CD8-positive, alpha-beta memory T cell (primary cell): ENCODE measurements around the gene KDF1. TPM values are rescaled to one million over a fixed set of nuclear protein-coding genes. Genes with fewer than 3 reads are reported as not detected.
"Not testable (repeated sequence)": the region's sequence is repeated elsewhere in the genome, so short reads cannot be mapped to it uniquely, and the experiment has no call there.

Experiments
- CTCF ChIA-PET: fragments of 350-600 bp; sonication (Branson Sonifier 250); formaldehyde crosslinking; loops from one replicate; lab custom pipeline; 2021; ENCODE audit warnings: antibody characterized with exemption; lab: Charles Lee
- POLR2A ChIA-PET: fragments of 350-600 bp; sonication (Branson Sonifier 250); formaldehyde crosslinking; loops from one replicate; lab custom pipeline; 2021; ENCODE audit warnings: antibody characterized with exemption; lab: Charles Lee
- DNase-seq, 5 donors: peaks; one replicate each; pipeline versions ENCODE4 v3.0.0 to v3.0.0-alpha.2; 2020 to 2022; ENCODE audit warnings: mixed read lengths in 1 of 5
- H3K27ac ChIP-seq: one replicate; pipeline ENCODE4 v1.7.0; 2013; ENCODE audit warnings: low read depth, mild to moderate bottlenecking, low read length, moderate library complexity
- H3K27me3 ChIP-seq: 2 replicates; pipeline ENCODE4 v1.7.0; 2013; ENCODE audit warnings: low read length, mild to moderate bottlenecking; ENCODE audit not compliant: insufficient read depth, poor library complexity, severe bottlenecking
- H3K36me3 ChIP-seq: 2 replicates; pipeline ENCODE4 v1.7.0; 2013; ENCODE audit warnings: mild to moderate bottlenecking, low read length, moderate library complexity; ENCODE audit not compliant: insufficient read depth
- H3K4me1 ChIP-seq: 2 replicates; pipeline ENCODE4 v1.7.0; 2013; ENCODE audit warnings: mild to moderate bottlenecking, low read length, moderate library complexity; ENCODE audit not compliant: insufficient read depth
- H3K4me3 ChIP-seq: 2 replicates; pipeline ENCODE4 v1.7.0; 2013; ENCODE audit warnings: mild to moderate bottlenecking, low read length
- H3K9me3 ChIP-seq: 2 replicates; pipeline ENCODE4 v1.7.0; 2013; ENCODE audit warnings: mild to moderate bottlenecking, low read length
- H3K27ac Mint-ChIP-seq, 8 donors: one replicate each; pipeline ENCODE4 v1.8.0; 2020 to 2021; ENCODE audit warnings: mixed read lengths in 8 of 8, mild to moderate bottlenecking in 6 of 8, inconsistent platforms in 3 of 8, moderate library complexity in 3 of 8
- H3K27me3 Mint-ChIP-seq, 2 donors: one replicate each; pipeline ENCODE4 v1.8.0; 2020 to 2021; ENCODE audit warnings: mixed read lengths in 2 of 2, mild to moderate bottlenecking in 1 of 2, moderate library complexity in 1 of 2
- H3K36me3 Mint-ChIP-seq, 3 donors: one replicate each; pipeline ENCODE4 v1.8.0; 2020 to 2021; ENCODE audit warnings: mixed read lengths in 3 of 3, inconsistent platforms in 1 of 3, mild to moderate bottlenecking in 1 of 3
- H3K4me1 Mint-ChIP-seq, 3 donors: one replicate each; pipeline ENCODE4 v1.8.0; 2020 to 2021; ENCODE audit warnings: mixed read lengths in 3 of 3, inconsistent platforms in 1 of 3, mild to moderate bottlenecking in 1 of 3
- H3K4me3 Mint-ChIP-seq, 7 donors: one replicate each; pipeline ENCODE4 v1.8.0; 2020 to 2021; ENCODE audit warnings: mixed read lengths in 7 of 7, mild to moderate bottlenecking in 6 of 7, moderate library complexity in 4 of 7, inconsistent platforms in 2 of 7
- H3K9me3 Mint-ChIP-seq, 5 donors: one replicate each; pipeline ENCODE4 v1.8.0; 2020 to 2022; ENCODE audit warnings: mixed read lengths in 5 of 5, mild to moderate bottlenecking in 3 of 5, moderate library complexity in 2 of 5, inconsistent platforms in 1 of 5
- polyA plus RNA-seq: library from polyadenylated mRNA; unstranded; fragments of 300-500 nt; fragmentation: Illumina TruSeq; gene quantifications from one replicate; pipeline ENCODE4 v1.2.3, GENCODE V29; 2021
- total RNA-seq, 2 experiments: library from RNA; stranded (reverse); gene quantifications; one replicate each; pipeline ENCODE4 v1.2.3, GENCODE V29; 2021

KDF1 gene
- total and polyA plus RNA-seq, 3 experiments from 2014 or later, result 0.24 to 4.6 (median 0.39) TPM

DNA sequence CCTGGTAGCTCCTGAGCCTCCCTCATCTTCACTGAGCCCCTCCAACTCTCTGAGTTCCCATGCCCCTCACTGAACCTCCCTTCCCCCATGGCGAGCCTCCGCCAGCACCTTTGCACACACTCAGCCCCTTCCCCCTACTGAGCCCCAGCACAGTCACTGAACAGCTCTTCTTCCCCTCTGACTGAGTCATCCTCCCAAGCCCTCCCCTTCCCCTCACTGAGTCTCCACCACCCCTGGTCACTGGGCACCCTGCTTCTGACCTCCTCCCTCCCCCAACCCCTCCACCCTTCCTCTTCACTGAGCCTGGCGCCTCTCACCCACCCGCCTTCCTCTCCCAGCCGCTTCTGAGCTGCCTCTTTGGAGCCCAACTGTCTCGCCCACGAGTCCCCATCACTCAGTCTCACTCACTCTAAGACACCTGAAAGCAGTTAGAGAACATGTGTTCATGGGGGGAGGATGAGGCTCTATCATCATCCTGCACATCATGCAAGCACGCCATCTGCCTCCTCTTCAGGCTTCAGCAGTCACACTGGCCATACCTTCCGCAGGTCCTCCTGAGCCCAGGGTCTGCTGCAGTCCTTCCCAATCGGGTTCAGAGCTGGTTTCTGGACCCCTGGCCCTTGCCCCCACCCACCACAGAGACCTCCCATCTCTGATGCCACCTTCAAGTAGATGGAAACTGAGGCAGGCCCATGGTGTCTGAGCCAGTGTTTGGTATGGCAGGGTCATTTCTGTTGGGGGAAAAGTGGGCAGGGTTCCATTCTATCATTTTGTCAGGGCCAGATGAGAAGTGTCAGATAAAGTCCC is 31.2 kb upstream of the KDF1 start:
- Histone ChIP-seq H3K4me1 (peaks cover 11% of the 10 kb centered on the region), H3K9me3 (no peaks in the 10 kb centered on the region), H3K27ac (no peak overlapping the region), H3K27me3 (peaks cover 34% of the 10 kb centered on the region), H3K4me3 (no peak overlapping the region), H3K36me3 (no peaks in the 10 kb centered on the region)
- ChIA-PET POLR2A (no interaction called here), CTCF (interaction anchor here (0.6 kb wide), 1 partner anchor 401 kb away, joined by 3 read pairs; the partner anchor contains the start of gene GPR3)
- Mint-ChIP-seq H3K9me3 (no peaks in the 10 kb centered on the region), H3K36me3 (no peaks in the 10 kb centered on the region), H3K27me3 (peaks cover 38 to 54% of the 10 kb centered on the region in 2 donors), H3K27ac (peak overlapping the region in 2 of 8 donors; percentile 35 to 77), H3K4me1 (peaks cover 6 to 18% (median 8%) of the 10 kb centered on the region in 3 donors), H3K4me3 (peak overlapping the region in 4 of 7 donors; percentile 6 to 58 (median 18))
- no peak for DNase-seq

DNA sequence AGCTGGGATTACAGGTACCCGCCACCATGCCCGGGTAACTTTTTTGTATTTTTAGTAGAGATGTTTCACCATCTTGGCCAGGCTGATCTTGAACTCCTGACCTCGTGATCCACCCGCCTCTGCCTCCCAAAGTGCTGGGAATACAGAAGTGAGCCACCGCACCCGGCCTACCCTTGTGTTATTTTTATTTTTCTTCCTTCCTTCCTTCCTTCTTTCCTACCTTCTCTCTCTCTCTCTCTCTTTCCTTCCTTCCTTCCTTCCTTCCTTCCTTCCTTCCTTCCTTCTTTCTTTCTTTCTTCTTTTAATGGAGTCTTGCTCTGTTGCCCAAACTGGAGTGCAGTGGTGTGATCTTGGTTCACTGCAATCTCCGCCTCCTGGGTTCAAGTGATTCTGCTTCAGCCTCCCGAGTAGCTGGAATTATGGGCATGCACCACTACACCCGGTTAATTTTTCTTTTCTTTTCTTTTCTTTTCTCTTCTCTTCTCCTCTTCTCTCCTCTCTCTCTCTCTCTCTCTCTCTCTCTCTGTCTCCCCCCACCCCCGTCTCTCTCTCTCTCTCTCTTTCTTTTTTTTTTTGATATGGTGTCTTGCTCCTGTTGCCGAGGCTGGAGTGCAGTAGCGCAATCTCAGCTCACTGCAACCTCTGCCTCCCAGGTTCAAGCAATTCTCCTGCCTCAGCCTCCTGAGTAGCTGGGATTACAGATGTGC is 29.3 kb upstream of the KDF1 start:
- H3K4me3 ChIP-seq, H3K36me3 ChIP-seq, H3K27ac ChIP-seq, H3K36me3 Mint-ChIP-seq, H3K4me3 Mint-ChIP-seq, H3K27ac Mint-ChIP-seq, H3K4me1 ChIP-seq, POLR2A ChIA-PET, DNase-seq, CTCF ChIA-PET, H3K9me3 Mint-ChIP-seq, H3K9me3 ChIP-seq: not testable (repeated sequence)
- Mint-ChIP-seq H3K4me1 (peaks cover 6 to 12% (median 8%) of the 10 kb centered on the region in 3 donors), H3K27me3 (peaks cover 32 to 47% of the 10 kb centered on the region in 2 donors)
- peaks cover 15% of the 10 kb centered on the region for H3K27me3 ChIP-seq

DNA sequence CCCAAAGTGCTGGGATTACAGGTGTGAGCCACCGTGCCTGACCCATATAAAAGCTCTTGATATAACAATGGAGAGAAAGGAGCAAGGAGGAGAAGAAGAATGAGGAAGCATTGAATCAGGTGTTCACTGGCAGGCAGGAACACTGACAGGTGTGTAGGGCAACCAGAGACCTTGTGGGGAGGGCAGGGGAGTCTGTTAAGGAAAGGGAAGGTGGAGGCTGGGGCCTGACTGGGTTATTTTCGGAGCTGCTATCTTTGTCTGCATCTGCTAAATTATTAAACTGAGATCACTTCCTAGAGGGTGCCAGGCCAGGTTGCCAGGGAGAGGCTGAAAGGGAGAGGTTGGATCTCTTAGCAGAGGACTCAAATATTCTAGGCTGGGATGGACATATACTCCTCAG is 26.4 kb upstream of the KDF1 start:
- POLR2A ChIA-PET, result no interaction called here
- H3K36me3 ChIP-seq, result no peaks in the 10 kb centered on the region
- CTCF ChIA-PET, result interaction anchor here (3.6 kb wide), 1 partner anchor 11 kb away, joined by 21 read pairs; no protein-coding TSS in a partner anchor

DNA sequence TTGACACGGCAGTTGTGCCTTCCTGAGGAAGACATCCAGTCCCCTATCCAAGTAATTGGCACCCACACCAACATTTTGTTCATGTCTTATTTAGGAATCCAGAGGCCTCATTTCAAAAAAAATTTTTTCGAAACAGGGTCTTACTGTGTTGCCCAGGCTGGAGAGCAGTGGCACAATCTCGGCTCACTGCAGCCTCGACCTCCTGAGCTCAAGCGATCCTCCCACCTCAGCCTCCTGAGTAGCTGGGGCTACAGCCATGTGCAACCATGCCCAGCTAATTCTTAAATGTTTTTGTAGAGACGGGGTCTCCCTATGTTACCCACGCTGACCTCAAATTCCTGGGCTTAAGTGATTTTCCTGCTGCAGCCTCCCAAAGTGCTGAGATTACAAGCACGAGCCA is 24.0 kb upstream of the KDF1 start:
- Histone ChIP-seq H3K36me3 (no peaks in the 10 kb centered on the region), H3K27me3 (peaks cover 6% of the 10 kb centered on the region), H3K9me3 (no peaks in the 10 kb centered on the region), H3K4me1 (no peaks in the 10 kb centered on the region), H3K27ac (no peak overlapping the region), H3K4me3 (no peak overlapping the region)
- H3K4me1 Mint-ChIP-seq, result no peaks in the 10 kb centered on the region
- H3K9me3 Mint-ChIP-seq, result no peaks in the 10 kb centered on the region
- ChIA-PET CTCF (no interaction called here), POLR2A (no interaction called here)
- H3K27me3 Mint-ChIP-seq, result peaks cover 8 to 41% of the 10 kb centered on the region in 2 donors
- H3K27ac Mint-ChIP-seq, result no peak overlapping the region
- peaks cover 0 to 3% (median 0%) of the 10 kb centered on the region in 3 donors for H3K36me3 Mint-ChIP-seq
- DNase-seq, result no peak
- H3K4me3 Mint-ChIP-seq, result no peak overlapping the region

More for the DNA sequence above, 26.4 kb upstream of the KDF1 start:
- no peak overlapping the region for H3K4me3 ChIP-seq
- H3K4me3 Mint-ChIP-seq, result peak overlapping the region in 1 of 7 donors; percentile 21
- no peak for DNase-seq
- peaks cover 18 to 44% of the 10 kb centered on the region in 2 donors for H3K27me3 Mint-ChIP-seq
- no peaks in the 10 kb centered on the region for H3K4me1 Mint-ChIP-seq
- peaks cover 6% of the 10 kb centered on the region for H3K27me3 ChIP-seq
- no peaks in the 10 kb centered on the region for H3K9me3 Mint-ChIP-seq
- no peaks in the 10 kb centered on the region for H3K9me3 ChIP-seq
- no peak overlapping the region for H3K27ac Mint-ChIP-seq
- no peak overlapping the region for H3K27ac ChIP-seq
- H3K4me1 ChIP-seq, result no peaks in the 10 kb centered on the region
- H3K36me3 Mint-ChIP-seq, result peaks cover 0 to under 1% (median 0%) of the 10 kb centered on the region in 3 donors

GRCh38 chr1:26983863-26984262 is 23.6 kb upstream of the KDF1 start:
- Mint-ChIP-seq H3K9me3 (no peaks in the 10 kb centered on the region), H3K4me1 (no peaks in the 10 kb centered on the region), H3K4me3 (no peak overlapping the region), H3K36me3 (peaks cover 0 to 3% (median 0%) of the 10 kb centered on the region in 3 donors), H3K27me3 (peaks cover 8 to 43% of the 10 kb centered on the region in 2 donors), H3K27ac (no peak overlapping the region)
- DNase-seq, result no peak
- Histone ChIP-seq H3K9me3 (no peaks in the 10 kb centered on the region), H3K4me3 (no peak overlapping the region), H3K27ac (no peak overlapping the region), H3K4me1 (no peaks in the 10 kb centered on the region), H3K27me3 (peaks cover 8% of the 10 kb centered on the region), H3K36me3 (no peaks in the 10 kb centered on the region)
- ChIA-PET POLR2A (no interaction called here), CTCF (no interaction called here)

DNA sequence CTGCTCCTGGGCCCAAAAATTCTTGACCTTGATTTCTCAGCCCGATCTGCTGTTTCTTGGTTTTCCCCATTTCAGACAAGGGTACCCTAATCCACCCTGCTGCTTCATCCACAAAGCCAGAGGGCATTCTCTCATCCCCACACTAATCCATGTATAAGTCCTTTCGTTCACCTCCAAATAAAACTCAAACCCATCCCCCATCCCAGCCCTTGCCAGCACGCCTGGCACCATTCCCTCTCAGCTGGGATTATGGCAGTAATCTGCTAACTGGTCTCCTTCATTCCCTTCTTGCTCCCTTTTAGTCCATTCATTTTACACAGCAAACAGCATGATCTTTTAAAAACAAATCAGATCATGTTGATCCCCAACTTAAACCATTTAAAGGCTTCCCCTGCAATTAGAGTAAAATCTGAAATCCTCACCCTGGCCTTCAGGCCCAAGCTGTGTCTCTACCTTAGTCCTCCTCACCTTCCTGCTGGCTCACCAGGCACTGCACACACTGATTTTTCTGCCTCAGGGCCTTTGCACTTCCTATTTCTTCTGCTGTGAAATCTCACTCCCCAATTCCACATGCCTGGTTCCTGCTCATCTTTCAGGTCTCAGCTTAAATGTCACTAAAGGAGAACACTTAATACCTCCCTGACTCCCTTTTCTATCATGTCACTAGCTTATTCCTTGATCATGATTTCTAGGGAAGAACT is 21.0 kb upstream of the KDF1 start:
- Mint-ChIP-seq H3K4me1 (no peaks in the 10 kb centered on the region), H3K9me3 (no peaks in the 10 kb centered on the region), H3K36me3 (peaks cover 0 to 3% (median 0%) of the 10 kb centered on the region in 3 donors), H3K27me3 (peaks cover 5 to 37% of the 10 kb centered on the region in 2 donors), H3K27ac (peak overlapping the region in 1 of 8 donors; percentile 63), H3K4me3 (no peak overlapping the region)
- Histone ChIP-seq H3K36me3 (no peaks in the 10 kb centered on the region), H3K27me3 (peaks cover 2% of the 10 kb centered on the region), H3K27ac (no peak overlapping the region), H3K4me1 (no peaks in the 10 kb centered on the region), H3K9me3 (no peaks in the 10 kb centered on the region), H3K4me3 (no peak overlapping the region)
- POLR2A ChIA-PET, result no interaction called here
- CTCF ChIA-PET, result no interaction called here
- DNase-seq, result peak in 1 of 5 donors; percentile 8

DNA sequence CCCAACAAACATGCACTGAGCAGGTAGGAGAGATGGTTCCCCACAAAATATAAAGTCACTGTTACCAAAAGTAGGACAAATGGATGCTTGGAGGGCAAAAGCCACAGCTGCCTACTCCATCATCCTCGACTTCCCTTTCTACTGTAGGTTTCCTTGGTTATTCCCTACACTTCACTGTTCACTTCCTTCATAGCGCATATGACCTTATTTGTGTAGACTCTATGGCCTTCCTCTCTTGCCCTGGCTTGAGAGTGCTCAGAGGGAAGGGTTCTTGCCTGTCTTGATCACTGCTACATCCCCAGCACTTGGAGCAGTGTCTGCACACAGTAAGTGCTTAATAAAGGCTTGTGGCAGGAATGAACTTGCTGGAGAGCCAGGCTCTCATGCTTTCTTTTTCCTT is 18.6 kb upstream of the KDF1 start:
- Mint-ChIP-seq H3K36me3 (peaks cover 0 to 3% (median 0%) of the 10 kb centered on the region in 3 donors), H3K27ac (peak overlapping the region in 1 of 8 donors; percentile 15), H3K9me3 (no peaks in the 10 kb centered on the region), H3K27me3 (peaks cover 6 to 24% of the 10 kb centered on the region in 2 donors), H3K4me1 (no peaks in the 10 kb centered on the region), H3K4me3 (no peak overlapping the region)
- CTCF ChIA-PET, result interaction anchor here (1.0 kb wide), 1 partner anchor 18 kb away, joined by 3 read pairs; no protein-coding TSS in a partner anchor
- Histone ChIP-seq H3K4me1 (no peaks in the 10 kb centered on the region), H3K9me3 (no peaks in the 10 kb centered on the region), H3K27me3 (peaks cover 2% of the 10 kb centered on the region), H3K36me3 (no peaks in the 10 kb centered on the region), H3K4me3 (no peak overlapping the region), H3K27ac (no peak overlapping the region)
- POLR2A ChIA-PET, result interaction anchor here (0.7 kb wide), 1 partner anchor 36 kb away, joined by 5 read pairs; no protein-coding TSS in a partner anchor
- no peak for DNase-seq
